ENCODE measurements around the gene RNF43.

DNA sequence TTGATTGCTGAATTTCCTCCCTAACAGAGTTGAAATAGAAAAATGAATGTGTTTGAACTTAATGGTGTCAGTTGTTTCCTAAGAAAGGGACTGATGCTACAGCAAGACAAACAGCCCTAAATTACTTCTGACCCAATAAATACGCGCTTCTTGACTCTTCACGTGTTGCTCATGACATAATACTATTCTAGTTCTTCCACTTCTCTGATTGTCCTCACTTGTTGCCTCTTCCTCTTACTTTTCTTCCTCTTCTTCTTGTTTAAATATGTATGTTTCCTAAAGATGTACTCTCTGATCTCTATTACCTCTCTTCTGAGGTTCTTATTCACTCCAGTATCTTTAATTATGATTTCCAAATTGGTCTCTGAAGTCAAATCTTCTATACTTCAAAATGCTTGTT, 32.4 kb downstream of the RNF43 start:
- TF ChIP-seq, protein P1, sequence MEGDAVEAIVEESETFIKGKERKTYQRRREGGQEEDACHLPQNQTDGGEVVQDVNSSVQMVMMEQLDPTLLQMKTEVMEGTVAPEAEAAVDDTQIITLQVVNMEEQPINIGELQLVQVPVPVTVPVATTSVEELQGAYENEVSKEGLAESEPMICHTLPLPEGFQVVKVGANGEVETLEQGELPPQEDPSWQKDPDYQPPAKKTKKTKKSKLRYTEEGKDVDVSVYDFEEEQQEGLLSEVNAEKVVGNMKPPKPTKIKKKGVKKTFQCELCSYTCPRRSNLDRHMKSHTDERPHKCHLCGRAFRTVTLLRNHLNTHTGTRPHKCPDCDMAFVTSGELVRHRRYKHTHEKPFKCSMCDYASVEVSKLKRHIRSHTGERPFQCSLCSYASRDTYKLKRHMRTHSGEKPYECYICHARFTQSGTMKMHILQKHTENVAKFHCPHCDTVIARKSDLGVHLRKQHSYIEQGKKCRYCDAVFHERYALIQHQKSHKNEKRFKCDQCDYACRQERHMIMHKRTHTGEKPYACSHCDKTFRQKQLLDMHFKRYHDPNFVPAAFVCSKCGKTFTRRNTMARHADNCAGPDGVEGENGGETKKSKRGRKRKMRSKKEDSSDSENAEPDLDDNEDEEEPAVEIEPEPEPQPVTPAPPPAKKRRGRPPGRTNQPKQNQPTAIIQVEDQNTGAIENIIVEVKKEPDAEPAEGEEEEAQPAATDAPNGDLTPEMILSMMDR (IDR thresholded peaks at IDR 0.05; ENCODE audit: low read length), result no peak
- TF ChIP-seq EZH2 (IDR thresholded peaks at IDR 0.05; ENCODE audit: borderline replicate concordance, low read length), result no peak
